ENCODE data around the gene SORL1.
A peak's percentile ranks its signal among the peaks of the same experiment; 100 is the strongest.

SORL1 gene

DNA sequence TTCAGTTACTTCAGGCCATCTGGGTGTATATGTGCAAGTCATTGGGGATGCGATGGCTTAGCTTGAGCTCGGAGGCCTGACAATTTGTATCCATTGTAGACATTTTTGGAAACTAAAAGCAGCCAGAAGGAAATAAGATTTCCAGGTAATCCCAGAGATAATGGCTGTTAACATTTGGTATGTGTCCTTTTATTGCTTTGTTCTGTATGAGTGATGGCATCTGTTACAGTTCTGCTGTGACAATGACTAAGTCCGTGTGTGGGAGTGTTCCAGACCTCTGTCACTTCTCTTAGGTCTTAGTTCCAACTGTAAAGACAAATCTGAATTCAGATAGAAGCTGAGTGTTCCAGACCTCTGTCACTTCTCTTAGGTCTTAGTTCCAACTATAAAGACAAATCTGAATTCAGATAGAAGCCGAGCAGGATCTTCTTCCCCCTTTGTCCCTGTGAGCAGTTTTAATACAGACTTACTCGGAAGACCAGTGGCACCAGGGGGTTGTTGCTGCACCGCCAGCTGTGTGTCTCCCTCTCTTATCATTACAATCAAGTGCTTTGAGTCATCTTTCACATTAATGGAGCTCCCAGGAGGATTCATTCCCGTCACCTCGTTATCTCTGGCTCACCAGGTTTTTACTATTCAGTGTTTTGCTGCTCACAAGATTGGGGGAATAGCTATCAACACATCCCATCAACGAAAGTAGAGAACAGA is 191.5 kb downstream of the SORL1 start:
- no peak for DNase-seq

DNA sequence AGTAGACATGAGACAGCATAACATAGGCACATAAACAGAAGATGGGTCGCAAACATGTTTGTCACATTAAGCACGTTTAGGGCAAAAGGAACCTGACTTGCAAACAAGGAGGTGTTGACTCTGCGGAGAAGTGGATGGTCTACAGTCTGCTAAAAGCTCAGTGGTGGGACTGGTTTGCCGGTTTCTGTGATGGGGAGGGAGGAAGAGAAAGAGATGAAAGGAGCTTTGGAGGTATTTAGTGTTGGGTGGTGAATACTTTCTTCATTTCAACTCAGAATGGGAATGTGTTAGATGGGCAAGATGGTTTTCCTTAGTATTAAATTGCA is 192.0 kb downstream of the SORL1 start:
- DNase-seq: no peak

GRCh38 chr11:121645001-121645400 is 192.9 kb downstream of the SORL1 start:
- no peak for DNase-seq

DNA sequence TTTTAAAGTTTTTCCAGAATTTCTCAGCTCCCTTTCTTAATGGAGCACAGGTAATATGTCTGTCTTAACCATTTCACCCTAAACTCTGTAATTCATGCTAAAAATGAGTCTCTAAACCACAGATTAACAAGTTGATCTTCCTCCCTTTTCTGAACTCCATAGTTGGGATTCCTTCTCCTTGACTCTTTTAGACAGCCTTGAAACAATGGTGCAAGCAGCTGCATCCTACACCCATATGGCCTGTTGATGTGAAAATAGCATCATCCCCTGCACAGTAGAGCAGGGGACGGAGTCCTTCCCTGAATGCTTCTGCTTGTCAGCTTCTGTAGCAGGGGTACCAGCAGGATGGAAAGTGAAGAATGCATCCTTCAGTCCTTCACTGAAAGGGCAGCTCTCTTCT is 193.5 kb downstream of the SORL1 start:
- no peak for DNase-seq

GRCh38 chr11:121648306-121648705 is 196.2 kb downstream of the SORL1 start:
- no peak for DNase-seq

- no peak for DNase-seq
These were observed 197.7 kb downstream of the SORL1 start for GRCh38 chr11:121649798-121650197.

DNA sequence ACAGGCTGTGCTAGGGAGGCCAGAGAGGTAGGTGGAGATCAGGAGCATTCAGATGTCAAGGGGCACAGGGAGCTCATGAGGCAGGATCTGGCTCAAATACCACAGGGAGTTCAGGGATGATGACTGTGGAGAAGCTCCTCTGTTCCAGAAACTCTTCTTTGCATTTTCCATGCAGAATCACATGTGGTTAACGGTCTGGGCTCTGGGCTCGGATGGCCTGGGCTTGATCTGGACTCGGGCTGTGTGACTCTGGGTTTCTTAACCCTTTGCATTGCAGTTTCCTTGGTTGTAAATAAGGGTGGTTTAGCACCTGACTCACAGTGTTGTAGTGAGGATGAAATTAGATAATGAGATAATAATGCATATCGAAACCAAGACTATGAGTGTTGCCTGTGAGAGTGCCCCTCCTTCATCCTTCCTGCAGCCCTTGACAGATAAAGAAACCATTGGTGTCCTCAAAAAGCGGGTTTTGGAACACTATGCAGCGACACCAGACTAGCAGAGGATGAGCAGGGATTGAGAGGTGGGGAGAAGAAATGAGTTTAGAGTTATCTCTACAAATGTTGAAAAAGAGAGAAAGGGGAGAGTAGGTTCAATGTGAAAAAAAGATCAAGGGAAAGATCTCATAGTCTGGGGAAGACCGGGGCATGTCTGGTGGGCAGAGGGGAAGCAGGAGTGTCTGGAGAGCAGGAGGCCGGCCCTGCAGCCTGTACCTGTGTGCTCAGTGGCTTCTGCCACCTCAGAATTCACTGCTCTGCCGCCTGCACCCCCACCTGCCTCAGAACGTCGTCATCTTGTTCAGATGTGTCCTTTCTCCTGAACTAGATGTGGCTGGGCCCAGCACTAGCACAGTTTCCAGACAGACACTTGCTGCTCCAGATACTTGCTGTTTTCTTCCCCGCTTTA is 198.5 kb downstream of the SORL1 start:
- DNase-seq: no peak

DNA sequence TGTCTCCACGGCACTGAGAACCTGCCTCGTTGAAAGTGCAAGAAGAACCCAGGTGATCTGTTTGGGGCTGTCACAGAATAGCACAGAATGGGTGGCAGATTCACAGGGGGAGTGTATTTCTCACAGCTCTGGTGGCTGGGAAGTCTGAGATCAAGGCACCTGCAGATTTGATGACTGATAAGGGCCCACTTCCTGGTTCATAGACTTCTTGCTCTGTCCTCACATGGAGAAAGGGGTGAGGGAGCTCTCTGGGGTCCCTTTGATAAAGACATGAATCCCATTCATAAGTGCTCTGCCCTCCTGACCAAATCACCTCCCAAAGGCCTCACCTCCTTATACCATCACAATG is 199.1 kb downstream of the SORL1 start:
- DNase-seq: no peak

- no peak for DNase-seq
These were observed 200.9 kb downstream of the SORL1 start for GRCh38 chr11:121652971-121653370.

DNA sequence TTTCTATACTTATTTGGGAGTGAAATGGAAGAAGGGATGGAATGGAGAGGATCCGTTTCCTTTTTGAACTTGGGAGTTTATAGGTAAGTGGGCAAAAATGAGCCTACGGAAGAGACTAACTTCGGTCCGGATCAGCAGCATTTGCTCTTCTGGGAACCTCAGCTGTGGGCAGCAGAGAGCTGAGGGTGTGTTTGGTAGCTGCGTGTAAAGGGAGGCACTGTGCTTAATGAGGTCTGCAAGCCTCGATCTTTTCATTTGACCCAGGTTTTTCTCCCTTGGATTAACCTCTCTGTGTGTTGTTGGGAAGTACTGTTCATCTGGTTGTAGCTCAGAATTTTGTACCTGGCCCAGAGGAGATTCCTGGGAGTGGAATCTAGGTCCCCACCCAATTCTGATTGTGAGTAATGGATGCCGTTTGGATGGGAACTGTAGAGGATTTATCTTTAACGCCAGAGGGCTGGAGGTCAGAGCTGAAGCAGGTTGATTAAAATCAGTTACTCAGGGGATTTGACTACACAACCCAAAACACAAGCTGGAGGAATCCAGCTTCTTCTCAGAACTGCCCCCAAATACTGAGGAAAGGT is 202.2 kb downstream of the SORL1 start:
- peak; percentile 34 for DNase-seq

GRCh38 chr11:121654843-121655536 is 202.9 kb downstream of the SORL1 start:
- DNase-seq: peak; percentile 85

GRCh38 chr11:121655537-121656327 is 203.6 kb downstream of the SORL1 start:
- DNase-seq: peak; percentile 94

DNA sequence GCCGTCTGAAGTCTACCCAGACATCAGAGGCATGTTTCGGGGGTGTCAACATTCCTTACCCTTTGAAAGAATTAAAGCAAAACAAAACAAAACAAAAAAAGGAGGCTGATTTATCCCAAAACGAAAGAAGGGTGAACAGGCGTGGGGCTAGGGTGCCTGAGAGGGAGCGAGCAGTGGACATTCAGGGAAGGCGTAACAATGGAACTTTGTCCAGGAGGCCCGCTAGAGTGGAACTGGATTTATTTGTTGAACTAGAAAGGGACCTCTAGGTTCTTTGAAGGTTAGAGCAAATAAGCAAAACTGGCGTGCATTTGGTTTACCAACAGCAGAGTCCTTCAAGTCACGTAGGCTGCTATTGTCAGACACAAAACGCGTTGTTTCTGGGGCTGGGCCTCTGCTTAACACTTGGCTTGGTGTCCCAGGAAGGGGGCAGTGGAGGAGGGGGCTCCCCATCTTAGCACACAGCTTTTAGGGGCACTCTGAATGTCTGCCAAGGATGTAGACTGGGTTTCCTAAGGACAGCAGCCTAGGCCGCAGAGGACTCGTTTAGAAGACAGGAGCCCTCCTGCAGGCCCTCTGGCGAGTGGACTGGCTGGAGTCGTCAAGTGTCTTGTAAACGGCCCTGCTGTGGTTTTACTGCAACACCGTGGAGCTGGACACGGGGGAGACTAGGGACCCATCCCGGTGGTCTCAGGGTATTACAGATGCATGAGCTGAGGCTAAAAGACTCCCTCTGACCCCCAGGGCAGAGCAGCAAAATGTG is 204.4 kb downstream of the SORL1 start:
- no peak for DNase-seq

DNA sequence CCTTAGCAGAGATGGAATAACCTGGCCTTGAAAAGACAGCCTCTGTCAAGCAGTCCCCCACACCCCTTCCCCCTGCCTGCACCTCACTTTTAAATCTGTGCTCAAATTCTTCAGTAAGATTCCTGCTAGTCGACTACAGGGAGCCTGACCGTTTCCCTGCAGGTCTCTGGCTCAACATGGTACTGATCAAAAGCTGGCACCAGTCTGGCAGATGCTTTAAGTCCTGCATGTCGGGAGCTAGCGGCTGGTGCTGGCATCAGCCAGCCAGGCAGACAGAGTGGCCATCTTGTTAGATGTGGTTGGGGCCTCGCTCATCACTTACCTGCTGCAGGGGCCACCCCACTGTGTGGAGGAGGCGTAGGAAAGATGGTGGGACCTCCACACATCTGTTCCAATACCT is 205.0 kb downstream of the SORL1 start:
- DNase-seq: no peak

- DNase-seq: no peak
These were observed 207.7 kb downstream of the SORL1 start for GRCh38 chr11:121659811-121660210.

DNA sequence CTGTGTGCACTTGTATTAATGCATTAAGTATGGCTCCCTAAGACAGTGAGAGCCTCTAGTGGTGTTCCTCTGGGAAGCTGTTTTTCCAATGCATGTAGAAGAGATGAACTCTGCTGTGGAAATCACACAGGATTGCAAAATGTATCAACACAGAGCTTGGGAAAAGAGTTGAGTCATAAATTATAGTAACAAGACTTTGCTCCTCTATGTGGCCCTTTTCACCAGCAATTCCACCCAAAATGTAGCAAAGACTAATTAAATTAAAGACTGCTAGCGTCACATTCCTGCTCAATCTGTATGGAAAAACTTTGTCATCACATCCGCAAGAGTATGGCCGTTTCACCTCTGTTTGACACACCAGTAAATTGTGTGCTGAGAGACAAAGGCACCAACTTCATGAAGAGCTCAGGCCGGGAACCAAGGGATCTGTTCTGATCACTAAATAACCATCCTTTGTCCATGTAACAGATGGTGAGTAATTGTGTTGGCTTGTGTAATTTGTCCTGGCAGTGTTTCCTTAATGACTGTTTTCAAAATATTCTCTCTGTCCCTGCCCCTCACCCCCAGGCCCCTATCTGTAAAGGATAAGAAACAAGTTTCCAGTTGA is 209.9 kb downstream of the SORL1 start:
- no peak for DNase-seq

- DNase-seq: no peak
These were observed 212.0 kb downstream of the SORL1 start for GRCh38 chr11:121664144-121664543.

- DNase-seq: no peak
These were observed 213.2 kb downstream of the SORL1 start for GRCh38 chr11:121665206-121665838.

DNA sequence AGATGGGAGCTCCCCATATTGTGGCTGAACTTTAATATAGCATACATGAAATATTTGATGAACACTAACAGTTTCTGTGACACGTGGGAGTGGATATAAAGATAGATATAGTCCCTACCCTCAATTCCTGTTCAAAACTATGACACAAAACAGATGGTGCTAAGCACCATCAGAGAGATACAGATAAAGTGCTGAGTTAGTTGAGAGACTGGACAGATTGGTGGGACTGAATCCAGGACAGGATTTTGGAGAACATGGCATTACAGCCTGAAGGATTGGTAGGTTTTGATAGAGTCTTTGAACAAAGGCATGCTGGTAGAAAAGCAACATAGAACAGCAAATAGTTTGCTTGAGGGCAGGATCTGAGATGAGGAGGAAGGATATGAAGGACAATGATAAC is 215.7 kb downstream of the SORL1 start:
- no peak for DNase-seq

- DNase-seq: no peak
These were observed 217.3 kb downstream of the SORL1 start for GRCh38 chr11:121669422-121669821.

DNA sequence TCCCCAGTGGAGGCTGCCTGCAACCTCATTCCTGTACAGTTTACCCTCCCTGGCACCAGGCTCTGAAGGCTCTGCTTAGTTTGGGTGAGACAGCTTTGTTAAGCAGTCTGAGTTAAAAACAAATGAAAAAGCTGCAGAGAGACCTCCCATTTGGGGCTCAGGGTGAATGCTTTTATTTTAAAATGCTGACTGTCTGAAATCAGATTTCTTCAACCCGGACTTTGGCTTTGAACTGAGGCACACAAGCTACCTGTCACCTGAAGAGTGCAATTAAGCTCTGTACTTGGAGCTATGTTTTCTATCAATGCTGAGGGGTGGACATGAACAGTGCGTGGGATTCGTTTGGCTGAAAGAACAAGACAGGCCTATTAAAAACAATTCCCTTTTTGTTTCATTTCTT is 218.2 kb downstream of the SORL1 start:
- no peak for DNase-seq

All from NCI-H526 treated with DMSO at 0.1 percent for 48 hours (cell line).